ENCODE measurements around the gene FERMT3. TPM values are rescaled to one million over a fixed set of nuclear protein-coding genes. Genes with fewer than 3 reads are reported as not detected.

The FERMT3 gene
- total and polyA plus RNA-seq, 2 of the 8 experiments (the other 6 are each of a cell fraction or from before 2014, with no cell fraction given): 1.4 to 3.7 TPM

DNA sequence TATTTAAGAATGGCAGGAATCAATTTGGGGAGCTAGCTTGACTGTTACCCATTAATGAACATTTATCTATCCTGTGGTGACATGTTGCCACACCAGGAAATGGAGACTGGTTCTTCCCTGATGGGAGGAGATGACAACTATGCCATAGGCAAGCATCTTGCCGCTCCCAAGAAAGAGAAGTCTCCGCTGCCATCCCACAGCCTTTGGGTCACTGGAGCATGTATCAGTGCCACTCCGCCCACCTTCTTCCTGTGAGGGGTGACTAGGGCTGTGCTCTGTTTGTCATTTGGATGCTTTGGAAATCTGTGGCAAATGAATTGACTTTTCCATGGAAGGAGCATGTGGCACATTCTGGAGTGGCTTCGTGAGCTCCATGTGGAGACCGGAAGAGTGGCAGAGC, 14.1 kb upstream of the FERMT3 start:
- Histone ChIP-seq H3K79me2 (ENCODE audit: control insufficient read depth in 1 of 2, insufficient read depth in 2 of 2, low read length in 2 of 2) (peaks cover 12 to 15% of the 10 kb centered on the region in 2 experiments), H2BK120ac (replicated peaks; ENCODE audit: low read depth, low read length) (no peak overlapping the region), H3K9ac (replicated peaks in 1 of 4; ENCODE audit: extremely low read depth in 1 of 4, low read depth in 3 of 4, low read length in 3 of 4) (no peak overlapping the region), H2BK12ac (ENCODE audit: low read depth, low read length) (no peak overlapping the region), H2BK20ac (ENCODE audit: low read length) (no peak overlapping the region), H2AK5ac (ENCODE audit: low read depth, low read length) (no peak overlapping the region), H4K91ac (replicated peaks; ENCODE audit: insufficient read length, low read length) (no peak overlapping the region), H3K4me2 (ENCODE audit: insufficient read depth in 1 of 2, low read depth in 2 of 2, low read length in 2 of 2) (no peak overlapping the region), H3K4ac (replicated peaks; ENCODE audit: insufficient read length, low read depth, low read length) (no peak overlapping the region), H3K14ac (ENCODE audit: insufficient read length) (no peak overlapping the region), H3K23me2 (ENCODE audit: low read depth, low read length) (no peaks in the 10 kb centered on the region), H2AFZ (ENCODE audit: low read length) (no peak overlapping the region), H3K56ac (replicated peaks; ENCODE audit: insufficient read length, low read depth, low read length) (no peak overlapping the region), H3K4me1 (replicated peaks in 1 of 4; ENCODE audit: control insufficient read depth in 3 of 4, insufficient read depth in 4 of 4, low read length in 3 of 4) (peaks cover 0 to 2% (median 0%) of the 10 kb centered on the region in 4 experiments; a peak in 1 of 7 replicates), H3K27me3 (replicated peaks in 1 of 4; ENCODE audit: control insufficient read depth in 3 of 4, extremely low read depth in 1 of 4, insufficient read depth in 3 of 4, low read length in 3 of 4) (no peaks in the 10 kb centered on the region), H3K23ac (ENCODE audit: insufficient read length) (no peak overlapping the region), H3K18ac (ENCODE audit: extremely low read depth, low read length) (no peak overlapping the region), H4K20me1 (replicated peaks in 1 of 2; ENCODE audit: control insufficient read depth in 1 of 2, insufficient read depth in 2 of 2, low read length in 2 of 2) (peaks cover 18 to 28% of the 10 kb centered on the region in 2 experiments), H4K5ac (ENCODE audit: insufficient read length, low read depth, low read length) (no peak overlapping the region), H3K4me3 (ENCODE audit: extremely low read depth in 1 of 4, insufficient read depth in 2 of 4, low read depth in 3 of 4, low read length in 4 of 4) (no peak overlapping the region), H2BK15ac (ENCODE audit: low read length) (no peak overlapping the region), H3K27ac (ENCODE audit: low read depth, low read length) (no peak overlapping the region), H4K8ac (ENCODE audit: extremely low read depth, insufficient read depth, low read length) (no peak overlapping the region), H3K79me1 (ENCODE audit: low read depth, low read length) (peaks cover 11% of the 10 kb centered on the region), H3K9me3 (ENCODE audit: insufficient read depth in 2 of 2, low read depth in 1 of 2, low read length in 1 of 2) (no peaks in the 10 kb centered on the region), H2BK5ac (ENCODE audit: low read depth, low read length) (no peak overlapping the region), H3K36me3 (ENCODE audit: control insufficient read depth in 2 of 4, insufficient read depth in 4 of 4, low read length in 3 of 4) (peaks cover 32 to 61% (median 50%) of the 10 kb centered on the region in 4 experiments)
- FAIRE-seq (no peak), DNase-seq (ENCODE audit: low read depth in 1 of 2, low spot score in 2 of 2) (no peak)
- WGBS, 2 experiments (ENCODE audit: extremely low coverage in 1 of 2, insufficient coverage in 1 of 2, insufficient read length in 1 of 2, insufficient replicate concordance in 2 of 2, low coverage in 1 of 2, low lambda C conversion rate in 2 of 2, missing lambda C conversion rate in 1 of 2): 94% methylated on average over 5 of the region's 5 CpGs; no CpG with 5 or more reads in 1 of the 2 experiments
- ChIA-PET CTCF (ENCODE audit: partially characterized antibody) (interaction anchor here (1.4 to 4.0 kb wide), 3 partner anchors 13 to 51 kb away, joined by 3 to 30 read pairs (median 5); partner anchors contain the start of gene FERMT3), POLR2A (ENCODE audit: partially characterized antibody) (interaction anchor here (0.6 to 12.4 kb wide), 5 partner anchors 14 to 112 kb away, joined by 3 to 186 read pairs (median 4); partner anchors contain the start of genes ESRRA and FERMT3)
- TF ChIP-seq SP4 (IDR thresholded peaks at IDR 0.05; ENCODE audit: low read length) (no peak), TAF7 (optimal IDR thresholded peaks at IDR 0.05; ENCODE audit: borderline replicate concordance, low read depth, low read length) (no peak), CHD2 (IDR thresholded peaks at IDR 0.05; ENCODE audit: low read length) (no peak), SUZ12 (IDR thresholded peaks at IDR 0.05; ENCODE audit: low read length) (no peak), KDM1A (IDR thresholded peaks at IDR 0.05; ENCODE audit: borderline replicate concordance, low read length) (no peak), TAF1 (IDR thresholded peaks at IDR 0.05; ENCODE audit: low read depth, low read length) (no peak), GTF2F1 (IDR thresholded peaks at IDR 0.05; ENCODE audit: borderline replicate concordance, low read depth, low read length) (no peak), ASH2L (IDR thresholded peaks at IDR 0.05; ENCODE audit: low read length) (no peak), TEAD4 (IDR thresholded peaks at IDR 0.05; ENCODE audit: low read depth, low read length) (no peak), POLR2A (IDR thresholded peaks at IDR 0.05; ENCODE audit: control extremely low read depth in 1 of 2, low read depth in 2 of 2, low read length in 2 of 2) (no peak), NRF1 (IDR thresholded peaks at IDR 0.05; ENCODE audit: low read depth, low read length) (no peak), EZH2 (IDR thresholded peaks at IDR 0.05; ENCODE audit: low read depth, low read length, severe bottlenecking) (no peak)
- TF ChIP-seq, protein P1, sequence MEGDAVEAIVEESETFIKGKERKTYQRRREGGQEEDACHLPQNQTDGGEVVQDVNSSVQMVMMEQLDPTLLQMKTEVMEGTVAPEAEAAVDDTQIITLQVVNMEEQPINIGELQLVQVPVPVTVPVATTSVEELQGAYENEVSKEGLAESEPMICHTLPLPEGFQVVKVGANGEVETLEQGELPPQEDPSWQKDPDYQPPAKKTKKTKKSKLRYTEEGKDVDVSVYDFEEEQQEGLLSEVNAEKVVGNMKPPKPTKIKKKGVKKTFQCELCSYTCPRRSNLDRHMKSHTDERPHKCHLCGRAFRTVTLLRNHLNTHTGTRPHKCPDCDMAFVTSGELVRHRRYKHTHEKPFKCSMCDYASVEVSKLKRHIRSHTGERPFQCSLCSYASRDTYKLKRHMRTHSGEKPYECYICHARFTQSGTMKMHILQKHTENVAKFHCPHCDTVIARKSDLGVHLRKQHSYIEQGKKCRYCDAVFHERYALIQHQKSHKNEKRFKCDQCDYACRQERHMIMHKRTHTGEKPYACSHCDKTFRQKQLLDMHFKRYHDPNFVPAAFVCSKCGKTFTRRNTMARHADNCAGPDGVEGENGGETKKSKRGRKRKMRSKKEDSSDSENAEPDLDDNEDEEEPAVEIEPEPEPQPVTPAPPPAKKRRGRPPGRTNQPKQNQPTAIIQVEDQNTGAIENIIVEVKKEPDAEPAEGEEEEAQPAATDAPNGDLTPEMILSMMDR (IDR thresholded peaks at IDR 0.05; ENCODE audit: control extremely low read depth in 1 of 3, insufficient read depth in 1 of 3, low read depth in 1 of 3, low read length in 3 of 3): no peak

All from H1 (cell line).